H9 (cell line): ENCODE data around the gene ACAP2. TPM values are rescaled to one million over a fixed set of nuclear protein-coding genes. Genes with fewer than 3 reads are reported as not detected.

Experiments used
- DNase-seq: peaks from one replicate; pipeline ENCODE4 v3.0.0-alpha.2; 2017
- H2AFZ ChIP-seq: one replicate; pipeline ENCODE4 v1.6.1; 2013; ENCODE audit warnings: mild to moderate bottlenecking, low read length, control low read depth, moderate library complexity
- H2AK5ac ChIP-seq: 2 replicates; pipeline ENCODE4 v1.6.1; 2013; ENCODE audit warnings: low read length, control low read depth, mixed read lengths; ENCODE audit not compliant: insufficient read length
- H2BK120ac ChIP-seq: one replicate; pipeline ENCODE4 v1.6.1; 2013; ENCODE audit warnings: low read depth, mild to moderate bottlenecking, low read length, control low read depth, inconsistent platforms; ENCODE audit not compliant: poor library complexity, severe bottlenecking
- H2BK12ac ChIP-seq: 2 replicates; pipeline ENCODE4 v1.6.1; 2013; ENCODE audit warnings: low read length, control low read depth, mixed read lengths, low read depth; ENCODE audit not compliant: insufficient read length
- H2BK15ac ChIP-seq: 2 replicates; pipeline ENCODE4 v1.6.1; 2013; ENCODE audit warnings: low read depth, low read length, control low read depth
- H2BK20ac ChIP-seq: one replicate; pipeline ENCODE4 v1.6.1; 2013; ENCODE audit warnings: low read depth, mild to moderate bottlenecking, low read length, control low read depth, inconsistent platforms; ENCODE audit not compliant: poor library complexity, severe bottlenecking
- H2BK5ac ChIP-seq: 2 replicates; pipeline ENCODE4 v1.6.1; 2013; ENCODE audit warnings: low read length, control low read depth, mixed read lengths; ENCODE audit not compliant: insufficient read length
- H3K14ac ChIP-seq: 2 replicates; pipeline ENCODE4 v1.6.1; 2013; ENCODE audit warnings: low read length, control low read depth; ENCODE audit not compliant: insufficient read depth
- H3K18ac ChIP-seq: 2 replicates; pipeline ENCODE4 v1.6.1; 2013; ENCODE audit warnings: low read depth, mild to moderate bottlenecking, mixed read lengths, low read length, control low read depth; ENCODE audit not compliant: insufficient read length
- H3K23ac ChIP-seq: 2 replicates; pipeline ENCODE4 v1.6.1; 2013; ENCODE audit warnings: low read length, control low read depth, mixed read lengths, low read depth; ENCODE audit not compliant: insufficient read length
- H3K23me2 ChIP-seq: 2 replicates; pipeline ENCODE4 v1.6.1; 2013; ENCODE audit warnings: low read depth, mild to moderate bottlenecking, mixed read lengths, low read length, control low read depth; ENCODE audit not compliant: insufficient read length, poor library complexity, severe bottlenecking
- H3K27ac ChIP-seq: 2 replicates; pipeline ENCODE4 v1.5.1; 2013; ENCODE audit warnings: low read length, control low read depth, mixed read lengths, low read depth; ENCODE audit not compliant: insufficient read length
- H3K27me3 ChIP-seq: 2 replicates; pipeline ENCODE4 v1.6.1; 2013; ENCODE audit warnings: low read length, control low read depth, inconsistent platforms; ENCODE audit not compliant: insufficient read depth
- H3K4ac ChIP-seq: 2 replicates; pipeline ENCODE4 v1.6.1; 2013; ENCODE audit warnings: low read depth, mild to moderate bottlenecking, control low read depth, inconsistent platforms, low read length, moderate library complexity
- H3K4me1 ChIP-seq: 2 replicates; pipeline ENCODE4 v1.6.1; 2013; ENCODE audit warnings: low read length, control low read depth, inconsistent platforms; ENCODE audit not compliant: insufficient read depth
- H3K4me2 ChIP-seq: 2 replicates; pipeline ENCODE4 v1.6.1; 2013; ENCODE audit warnings: low read length, control low read depth, mixed read lengths; ENCODE audit not compliant: insufficient read length, insufficient read depth
- H3K56ac ChIP-seq: 2 replicates; pipeline ENCODE4 v1.6.1; 2013; ENCODE audit warnings: low read depth, mild to moderate bottlenecking, mixed read lengths, low read length, control low read depth; ENCODE audit not compliant: insufficient read length
- H3K79me1 ChIP-seq: 2 replicates; pipeline ENCODE4 v1.6.1; 2013; ENCODE audit warnings: low read depth, mild to moderate bottlenecking, moderate library complexity, low read length, control low read depth, inconsistent platforms; ENCODE audit not compliant: insufficient read depth, poor library complexity, severe bottlenecking
- H3K79me2 ChIP-seq: 2 replicates; pipeline ENCODE4 v1.6.1; 2013; ENCODE audit warnings: low read length, control low read depth, inconsistent platforms; ENCODE audit not compliant: insufficient read depth
- H3K9ac ChIP-seq: 2 replicates; pipeline ENCODE4 v1.6.1; 2013; ENCODE audit warnings: low read length, control low read depth, mixed read lengths; ENCODE audit not compliant: insufficient read length; ENCODE audit errors: extremely low read depth
- H3K9me3 ChIP-seq: one replicate; pipeline ENCODE4 v1.6.1; 2013; ENCODE audit warnings: low read depth, low read length, inconsistent platforms; ENCODE audit not compliant: control insufficient read depth
- H3T11ph ChIP-seq: one replicate; pipeline ENCODE4 v1.6.1; 2013; ENCODE audit warnings: mild to moderate bottlenecking, low read length, control low read depth, inconsistent platforms
- H4K20me1 ChIP-seq: one replicate; pipeline ENCODE4 v1.6.1; 2013; ENCODE audit not compliant: control insufficient read depth, insufficient read length, insufficient read depth
- H4K5ac ChIP-seq: 2 replicates; pipeline ENCODE4 v1.6.1; 2013; ENCODE audit warnings: low read depth, mild to moderate bottlenecking, mixed read lengths, low read length, control low read depth; ENCODE audit not compliant: insufficient read length
- H4K8ac ChIP-seq: replicated peaks from 2 replicates; pipeline ENCODE4 v1.6.1; 2013; ENCODE audit warnings: low read length, control low read depth, mixed read lengths, low read depth; ENCODE audit not compliant: insufficient read length
- H4K91ac ChIP-seq: 2 replicates; pipeline ENCODE4 v1.6.1; 2013; ENCODE audit warnings: low read depth, mild to moderate bottlenecking, moderate library complexity, mixed read lengths, low read length, control low read depth; ENCODE audit not compliant: insufficient read length
- H3K27ac Mint-ChIP-seq, 3 experiments: 2 replicates in 2 of 3; 3 replicates in 1 of 3; pipeline ENCODE4 v1.8.0; 2020 to 2021; ENCODE audit warnings: mixed read lengths in 3 of 3, mild to moderate bottlenecking in 1 of 3, moderate library complexity in 1 of 3
- H3K27me3 Mint-ChIP-seq: 2 replicates; pipeline ENCODE4 v1.8.0; 2021; ENCODE audit warnings: low read depth, mild to moderate bottlenecking, moderate library complexity, mixed read lengths
- H3K36me3 Mint-ChIP-seq, 3 experiments: 2 replicates in 2 of 3; 3 replicates in 1 of 3; pipeline ENCODE4 v1.8.0; 2020 to 2021; ENCODE audit warnings: low read depth in 3 of 3, mixed read lengths in 3 of 3; ENCODE audit not compliant: insufficient read depth in 1 of 3
- H3K4me1 Mint-ChIP-seq, 2 experiments: 2 replicates each; pipeline ENCODE4 v1.8.0; 2020; ENCODE audit warnings: mixed read lengths in 2 of 2
- H3K4me3 Mint-ChIP-seq, 2 experiments: 2 replicates in 1 of 2; 3 replicates in 1 of 2; pipeline ENCODE4 v1.8.0; 2020 to 2021; ENCODE audit warnings: mild to moderate bottlenecking in 2 of 2, mixed read lengths in 2 of 2, moderate library complexity in 1 of 2
- H3K9me3 Mint-ChIP-seq, 2 experiments: 2 replicates in 1 of 2; 3 replicates in 1 of 2; pipeline ENCODE4 v1.8.0; 2020; ENCODE audit warnings: mild to moderate bottlenecking in 2 of 2, mixed read lengths in 2 of 2, moderate library complexity in 1 of 2
- CTCF ChIP-seq: fragments of 200-600 bp; sonication (generic); conservative IDR thresholded peaks from 3 replicates; pipeline ENCODE4 v1.8.0; 2021; ENCODE audit warnings: antibody characterized with exemption, mild to moderate bottlenecking
- WGBS: extraction: QIAGEN DNeasy Blood & Tissue Kit; methylation state at CpG from one replicate; pipeline ENCODE4 v1.1.7; 2013; ENCODE audit warnings: missing lambda C conversion rate, low lambda C conversion rate, mixed read lengths; ENCODE audit not compliant: insufficient read length; ENCODE audit errors: extremely low coverage; 5-methylcytosine and 5-hydroxymethylcytosine counted together
- total RNA-seq: library from RNA; stranded (reverse); gene quantifications from 2 replicates; pipeline ENCODE4 v1.2.1, GENCODE V29; 2021

The ACAP2 gene
- total RNA-seq, 1 experiment from 2014 or later: 30.8 TPM

DNA sequence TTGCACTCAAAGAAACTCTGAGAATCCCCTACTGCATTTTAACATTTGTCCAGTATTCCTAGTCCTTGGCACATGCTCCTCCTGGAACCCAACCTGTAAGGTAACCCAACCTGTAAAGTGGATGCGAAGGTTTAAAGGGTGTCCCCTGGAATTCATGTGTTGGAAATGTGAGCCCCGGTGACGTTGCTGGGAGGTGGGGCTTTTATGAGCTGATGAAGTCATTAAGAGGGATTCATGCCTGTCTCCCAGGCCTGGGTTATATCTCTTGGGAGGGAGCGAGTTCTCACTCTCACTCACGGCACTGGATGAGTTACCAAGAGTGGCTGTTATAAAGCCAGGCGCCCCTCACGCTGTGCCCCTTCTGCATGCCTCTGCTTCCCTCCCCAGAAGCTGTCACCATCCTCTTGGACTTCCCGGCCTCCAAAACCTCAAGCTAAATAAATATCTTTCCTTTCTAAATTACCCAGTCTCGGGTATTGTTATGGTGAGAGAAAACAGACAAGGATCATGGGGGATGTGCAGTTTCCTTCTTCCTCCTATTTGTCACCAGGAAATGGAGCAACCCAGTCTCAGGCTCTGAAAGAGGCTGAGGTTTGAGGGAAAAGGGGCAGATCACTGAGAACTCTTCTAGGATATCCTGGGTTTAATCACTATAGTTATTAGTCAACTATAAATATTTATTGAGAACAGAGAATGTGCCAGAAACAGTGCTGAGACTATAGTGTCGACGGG, 179.5 kb downstream of the ACAP2 start:
- no peaks in the 10 kb centered on the region for H4K20me1 ChIP-seq
- H4K91ac ChIP-seq: no peak overlapping the region
- DNase-seq: no peak
- H3K56ac ChIP-seq: no peak overlapping the region
- no peak overlapping the region for H2AFZ ChIP-seq
- H3K23ac ChIP-seq: no peak overlapping the region
- no peak overlapping the region for H3T11ph ChIP-seq
- H3K9me3 ChIP-seq: no peaks in the 10 kb centered on the region
- no peak overlapping the region for H3K9ac ChIP-seq
- no peaks in the 10 kb centered on the region for H3K27me3 ChIP-seq
- H3K23me2 ChIP-seq: peaks cover 9% of the 10 kb centered on the region
- H3K4me2 ChIP-seq: no peak overlapping the region
- peaks cover 6% of the 10 kb centered on the region for H3K4me1 ChIP-seq
- no peak overlapping the region for H2AK5ac ChIP-seq
- no peak overlapping the region for H2BK5ac ChIP-seq
- no peak overlapping the region for H2BK12ac ChIP-seq
- no peak overlapping the region for H3K14ac ChIP-seq
- no peak overlapping the region for H3K27ac ChIP-seq
- H3K18ac ChIP-seq: no peak overlapping the region
- H4K8ac ChIP-seq: no peak overlapping the region
- no CpG with 5 or more reads among the region's 11 CpGs for WGBS
- no peak overlapping the region for H2BK15ac ChIP-seq
- peaks cover 16 to 30% (median 28%) of the 10 kb centered on the region in 3 experiments for H3K36me3 Mint-ChIP-seq
- TF ChIP-seq CTCF: no peak
- H3K4ac ChIP-seq: no peak overlapping the region
- no peak overlapping the region for H3K4me3 Mint-ChIP-seq
- H3K27me3 Mint-ChIP-seq: no peaks in the 10 kb centered on the region; the same call in 1 of the 2 replicates
- no peak overlapping the region for H3K27ac Mint-ChIP-seq
- no peak overlapping the region for H2BK120ac ChIP-seq
- H3K9me3 Mint-ChIP-seq: no peaks in the 10 kb centered on the region
- H3K79me1 ChIP-seq: peaks cover 3% of the 10 kb centered on the region
- H2BK20ac ChIP-seq: no peak overlapping the region
- H3K4me1 Mint-ChIP-seq: peaks cover 20 to 25% of the 10 kb centered on the region in 2 experiments
- peaks cover 9% of the 10 kb centered on the region; the same call in 1 of the 2 replicates for H3K79me2 ChIP-seq
- no peak overlapping the region for H4K5ac ChIP-seq
